ENCODE measurements around the gene ZNF212. TPM values are rescaled to one million over a fixed set of nuclear protein-coding genes. Genes with fewer than 3 reads are reported as not detected.
"Not testable (repeated sequence)": the region's sequence is repeated elsewhere in the genome, so short reads cannot be mapped to it uniquely, and the experiment has no call there.

The ZNF212 gene
- total RNA-seq, 1 experiment from 2014 or later: 9.7 TPM

GRCh38 chr7:149225106-149225505 is 14.3 kb upstream of the ZNF212 start:
- H4K20me1 ChIP-seq (ENCODE audit: low read length): no peaks in the 10 kb centered on the region
- 0 out of 2 replicates have a peak, but pooled peaks cover 4% of the 10 kb centered on the region for H3K4me1 ChIP-seq (ENCODE audit: insufficient read depth, low read length)
- ATAC-seq: no peak

GRCh38 chr7:149225656-149226055 is 13.8 kb upstream of the ZNF212 start:
- Histone ChIP-seq H4K20me1 (ENCODE audit: low read length) (no peaks in the 10 kb centered on the region), H3K9me3 (ENCODE audit: low read length) (no peaks in the 10 kb centered on the region), H3K9ac (ENCODE audit: low read length) (no peak overlapping the region), H3K4me1 (ENCODE audit: insufficient read depth, low read length) (no peaks in the 10 kb centered on the region), H3K27ac (ENCODE audit: low read length) (no peak overlapping the region), H3K36me3 (ENCODE audit: low read depth, low read length) (peaks cover 9% of the 10 kb centered on the region; the same call in 1 of the 2 replicates), H3K4me3 (ENCODE audit: low read length) (no peak overlapping the region), H3F3A (ENCODE audit: low read length, unreplicated experiment) (no peaks in the 10 kb centered on the region), H3K27me3 (ENCODE audit: low read length) (no peaks in the 10 kb centered on the region), H2AFZ (ENCODE audit: low read length) (no peak overlapping the region), H3K79me2 (ENCODE audit: low read length) (no peaks in the 10 kb centered on the region), H3K4me2 (ENCODE audit: low read length) (no peak overlapping the region), H3K9me2 (replicated peaks; ENCODE audit: low read length) (no peaks in the 10 kb centered on the region)
- no TSS peak for BruUV-seq (replicated peaks)
- TF ChIP-seq EZH2phosphoT487 (IDR thresholded peaks at IDR 0.05; ENCODE audit: borderline replicate concordance, low read length) (no peak), EZH2 (IDR thresholded peaks at IDR 0.05; ENCODE audit: low read length, unreplicated experiment) (no peak), CTCF (conservative IDR thresholded peaks at IDR 0.05; ENCODE audit: low read depth, low read length) (no peak)
- POLR2A ChIA-PET (ENCODE audit: unreplicated experiment): no interaction called here
- DNase-seq (no peak), ATAC-seq (no peak)
- intact Hi-C loops (cut with micrococcal nuclease): no loop called here
- CTCF ChIA-PET: no interaction called here

More at GRCh38 chr7:149225106-149225505, 14.3 kb upstream of the ZNF212 start:
- ChIA-PET POLR2A (ENCODE audit: unreplicated experiment) (no interaction called here), CTCF (no interaction called here)
- no peak for TF ChIP-seq EZH2phosphoT487 (IDR thresholded peaks at IDR 0.05; ENCODE audit: borderline replicate concordance, low read length)
- TF ChIP-seq CTCF (conservative IDR thresholded peaks at IDR 0.05; ENCODE audit: low read depth, low read length): no peak
- no peak for TF ChIP-seq EZH2 (IDR thresholded peaks at IDR 0.05; ENCODE audit: low read length, unreplicated experiment)
- Histone ChIP-seq H3F3A (ENCODE audit: low read length, unreplicated experiment) (no peaks in the 10 kb centered on the region), H2AFZ (ENCODE audit: low read length) (no peak overlapping the region), H3K9ac (ENCODE audit: low read length) (no peak overlapping the region), H3K4me3 (ENCODE audit: low read length) (no peak overlapping the region), H3K27ac (ENCODE audit: low read length) (no peak overlapping the region), H3K79me2 (ENCODE audit: low read length) (no peaks in the 10 kb centered on the region), H3K27me3 (ENCODE audit: low read length) (no peaks in the 10 kb centered on the region), H3K4me2 (ENCODE audit: low read length) (no peak overlapping the region), H3K36me3 (ENCODE audit: low read depth, low read length) (peaks cover 9% of the 10 kb centered on the region; the same call in 1 of the 2 replicates), H3K9me3 (ENCODE audit: low read length) (no peaks in the 10 kb centered on the region), H3K9me2 (replicated peaks; ENCODE audit: low read length) (no peaks in the 10 kb centered on the region)
- intact Hi-C loops (cut with micrococcal nuclease): no loop called here
- DNase-seq: no peak
- BruUV-seq (replicated peaks): no TSS peak

GRCh38 chr7:149226366-149226765 is 13.1 kb upstream of the ZNF212 start:
- ATAC-seq; H3K9me3 ChIP-seq (ENCODE audit: low read length); H3K36me3 ChIP-seq (ENCODE audit: low read depth, low read length); H3K9me2 ChIP-seq (replicated peaks; ENCODE audit: low read length); H3K79me2 ChIP-seq (ENCODE audit: low read length); CTCF ChIA-PET; DNase-seq; H3K9ac ChIP-seq (ENCODE audit: low read length); H3K4me3 ChIP-seq (ENCODE audit: low read length); intact Hi-C loops (cut with micrococcal nuclease); H3F3A ChIP-seq (ENCODE audit: low read length, unreplicated experiment); H2AFZ ChIP-seq (ENCODE audit: low read length); H3K27ac ChIP-seq (ENCODE audit: low read length); H4K20me1 ChIP-seq (ENCODE audit: low read length); BruUV-seq (replicated peaks); POLR2A ChIA-PET (ENCODE audit: unreplicated experiment); H3K4me2 ChIP-seq (ENCODE audit: low read length); H3K27me3 ChIP-seq (ENCODE audit: low read length); H3K4me1 ChIP-seq (ENCODE audit: insufficient read depth, low read length): not testable (repeated sequence)

Measured in PC-3 (cell line).